ENCODE data around the gene NNMT. TPM values are rescaled to one million over a fixed set of nuclear protein-coding genes. Genes with fewer than 3 reads are reported as not detected.
A peak's percentile ranks its signal among the peaks of the same experiment; 100 is the strongest.

NNMT gene
- total and polyA plus RNA-seq, 2 donors from 2014 or later: 91.9 to 1,451 TPM

DNA sequence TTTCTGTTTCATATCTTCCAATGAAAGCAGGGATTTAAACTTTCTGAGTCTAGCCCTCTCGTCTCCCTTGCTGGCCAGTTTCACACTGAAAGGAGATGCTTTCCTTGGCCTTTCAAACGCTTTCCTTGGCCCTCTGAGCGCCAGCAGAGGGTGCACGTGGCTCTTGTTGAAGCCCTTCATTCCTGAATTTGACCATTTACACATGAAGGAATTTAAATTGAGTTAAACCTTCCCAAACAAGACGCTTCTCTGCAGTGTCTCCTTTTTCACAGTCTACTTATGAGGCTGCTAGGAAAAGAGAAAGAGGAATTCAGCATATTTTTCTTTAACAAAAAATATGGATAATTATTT, 21.6 kb downstream of the NNMT start:
- Histone ChIP-seq H3K27ac (ENCODE audit: low read depth in 2 of 2, low read length in 2 of 2) (no peak overlapping the region), H3K9me3 (ENCODE audit: control insufficient read depth in 2 of 3, insufficient read depth in 1 of 3, low read length in 3 of 3) (no peaks in the 10 kb centered on the region), H3K27me3 (ENCODE audit: control insufficient read depth, insufficient read depth, low read length) (no peaks in the 10 kb centered on the region), H3K4me3 (ENCODE audit: low read length in 3 of 3) (no peak overlapping the region), H3K4me1 (ENCODE audit: control insufficient read depth in 2 of 3, insufficient read depth in 2 of 3, low read depth in 1 of 3, low read length in 3 of 3) (peaks cover 0 to 2% (median 0%) of the 10 kb centered on the region in 3 donors), H3K9ac (ENCODE audit: low read length in 3 of 3) (no peak overlapping the region), H3K36me3 (ENCODE audit: control insufficient read depth in 2 of 3, insufficient read depth in 3 of 3, low read length in 3 of 3) (no peaks in the 10 kb centered on the region)
- peak in 3 of 5 donors; percentile 48 to 71 (median 58) for DNase-seq
- TF ChIP-seq CTCF (IDR thresholded peaks at IDR 0.05; ENCODE audit: borderline replicate concordance, extremely low read depth, insufficient read depth): peak; percentile 44
- intact Hi-C loops (cut with DNase I): no loop called here
- no peak for FAIRE-seq

DNA sequence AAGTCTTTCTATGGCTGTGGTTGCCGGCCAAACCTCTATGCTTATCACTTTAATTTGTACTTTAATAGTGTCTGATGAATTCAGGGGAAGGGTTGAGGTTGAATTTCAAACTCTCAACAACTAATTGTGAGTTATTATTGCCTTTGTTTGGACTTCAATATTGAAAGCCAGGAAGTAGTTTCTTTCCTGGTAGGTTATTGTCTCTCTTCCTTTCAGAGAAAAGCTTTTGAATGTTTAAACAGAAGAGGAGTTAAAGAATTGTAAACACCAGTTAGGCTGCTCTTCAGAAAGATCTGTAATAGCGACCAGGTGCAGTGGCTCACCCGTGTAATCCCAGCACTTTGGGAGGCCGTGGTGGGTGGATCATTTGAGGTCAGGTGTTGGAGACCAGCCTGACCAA, 22.2 kb downstream of the NNMT start:
- intact Hi-C loops (cut with DNase I): no loop called here
- H3K9me3 ChIP-seq (ENCODE audit: control insufficient read depth in 2 of 3, insufficient read depth in 1 of 3, low read length in 3 of 3): no peaks in the 10 kb centered on the region
- H3K4me1 ChIP-seq (ENCODE audit: control insufficient read depth in 2 of 3, insufficient read depth in 2 of 3, low read depth in 1 of 3, low read length in 3 of 3): peaks cover 0 to 2% (median 0%) of the 10 kb centered on the region in 3 donors
- no peak overlapping the region for H3K9ac ChIP-seq (ENCODE audit: low read length in 3 of 3)
- no peak for TF ChIP-seq CTCF (IDR thresholded peaks at IDR 0.05; ENCODE audit: borderline replicate concordance, extremely low read depth, insufficient read depth)
- no peak overlapping the region for H3K27ac ChIP-seq (ENCODE audit: low read depth in 2 of 2, low read length in 2 of 2)
- FAIRE-seq (no peak), DNase-seq (no peak)
- H3K4me3 ChIP-seq (ENCODE audit: low read length in 3 of 3): no peak overlapping the region
- H3K27me3 ChIP-seq (ENCODE audit: control insufficient read depth, insufficient read depth, low read length): no peaks in the 10 kb centered on the region
- no peaks in the 10 kb centered on the region for H3K36me3 ChIP-seq (ENCODE audit: control insufficient read depth in 2 of 3, insufficient read depth in 3 of 3, low read length in 3 of 3)

- no peak overlapping the region for H3K27ac ChIP-seq (ENCODE audit: low read depth in 2 of 2, low read length in 2 of 2)
- H3K27me3 ChIP-seq (ENCODE audit: control insufficient read depth, insufficient read depth, low read length): no peaks in the 10 kb centered on the region
- H3K9me3 ChIP-seq (ENCODE audit: control insufficient read depth in 2 of 3, insufficient read depth in 1 of 3, low read length in 3 of 3): no peaks in the 10 kb centered on the region
- no peak for DNase-seq
- H3K4me3 ChIP-seq (ENCODE audit: low read length in 3 of 3): no peak overlapping the region
- no peak overlapping the region for H3K9ac ChIP-seq (ENCODE audit: low read length in 3 of 3)
- H3K4me1 ChIP-seq (ENCODE audit: control insufficient read depth in 2 of 3, insufficient read depth in 2 of 3, low read depth in 1 of 3, low read length in 3 of 3): peaks cover 0 to 2% (median 0%) of the 10 kb centered on the region in 3 donors
- intact Hi-C loops (cut with DNase I): no loop called here
- FAIRE-seq: no peak
- TF ChIP-seq CTCF (IDR thresholded peaks at IDR 0.05; ENCODE audit: borderline replicate concordance, extremely low read depth, insufficient read depth): no peak
- H3K36me3 ChIP-seq (ENCODE audit: control insufficient read depth in 2 of 3, insufficient read depth in 3 of 3, low read length in 3 of 3): no peaks in the 10 kb centered on the region
Measured at GRCh38 chr11:114319716-114320328, 23.6 kb downstream of the NNMT start.
